WI38 (cell line): Measurements from ENCODE around the gene LTB.
"Not testable (repeated sequence)": the region's sequence is repeated elsewhere in the genome, so short reads cannot be mapped to it uniquely, and the experiment has no call there.

Experiments used
- H3K4me3 ChIP-seq: 2 replicates; pipeline ENCODE4 v1.5.1; 2011; ENCODE audit warnings: low read depth, mild to moderate bottlenecking, control low read depth, low read length
- TF ChIP-seq, protein P1 (sequence below): IDR thresholded peaks from 2 replicates; pipeline ENCODE4 v1.5.1; 2012; ENCODE audit warnings: low read depth, mild to moderate bottlenecking, control low read depth, low read length

Gene LTB

GRCh38 chr6:31597006-31597405, 14.8 kb upstream of the LTB start:
- no peak overlapping the region for H3K4me3 ChIP-seq
- TF ChIP-seq, protein P1, sequence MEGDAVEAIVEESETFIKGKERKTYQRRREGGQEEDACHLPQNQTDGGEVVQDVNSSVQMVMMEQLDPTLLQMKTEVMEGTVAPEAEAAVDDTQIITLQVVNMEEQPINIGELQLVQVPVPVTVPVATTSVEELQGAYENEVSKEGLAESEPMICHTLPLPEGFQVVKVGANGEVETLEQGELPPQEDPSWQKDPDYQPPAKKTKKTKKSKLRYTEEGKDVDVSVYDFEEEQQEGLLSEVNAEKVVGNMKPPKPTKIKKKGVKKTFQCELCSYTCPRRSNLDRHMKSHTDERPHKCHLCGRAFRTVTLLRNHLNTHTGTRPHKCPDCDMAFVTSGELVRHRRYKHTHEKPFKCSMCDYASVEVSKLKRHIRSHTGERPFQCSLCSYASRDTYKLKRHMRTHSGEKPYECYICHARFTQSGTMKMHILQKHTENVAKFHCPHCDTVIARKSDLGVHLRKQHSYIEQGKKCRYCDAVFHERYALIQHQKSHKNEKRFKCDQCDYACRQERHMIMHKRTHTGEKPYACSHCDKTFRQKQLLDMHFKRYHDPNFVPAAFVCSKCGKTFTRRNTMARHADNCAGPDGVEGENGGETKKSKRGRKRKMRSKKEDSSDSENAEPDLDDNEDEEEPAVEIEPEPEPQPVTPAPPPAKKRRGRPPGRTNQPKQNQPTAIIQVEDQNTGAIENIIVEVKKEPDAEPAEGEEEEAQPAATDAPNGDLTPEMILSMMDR: 0 out of 2 replicates have a peak, but pooled peaks have one; percentile 6

- no peak overlapping the region for H3K4me3 ChIP-seq
- TF ChIP-seq, protein P1: no peak
Observed at GRCh38 chr6:31592396-31592771, 10.2 kb upstream of the LTB start.

- H3K4me3 ChIP-seq: not testable (repeated sequence)
Observed at GRCh38 chr6:31590691-31591090, 8.5 kb upstream of the LTB start.

- H3K4me3 ChIP-seq: no peak overlapping the region
- TF ChIP-seq, protein P1: no peak
Observed at GRCh38 chr6:31588871-31589650, 6.8 kb upstream of the LTB start.

DNA sequence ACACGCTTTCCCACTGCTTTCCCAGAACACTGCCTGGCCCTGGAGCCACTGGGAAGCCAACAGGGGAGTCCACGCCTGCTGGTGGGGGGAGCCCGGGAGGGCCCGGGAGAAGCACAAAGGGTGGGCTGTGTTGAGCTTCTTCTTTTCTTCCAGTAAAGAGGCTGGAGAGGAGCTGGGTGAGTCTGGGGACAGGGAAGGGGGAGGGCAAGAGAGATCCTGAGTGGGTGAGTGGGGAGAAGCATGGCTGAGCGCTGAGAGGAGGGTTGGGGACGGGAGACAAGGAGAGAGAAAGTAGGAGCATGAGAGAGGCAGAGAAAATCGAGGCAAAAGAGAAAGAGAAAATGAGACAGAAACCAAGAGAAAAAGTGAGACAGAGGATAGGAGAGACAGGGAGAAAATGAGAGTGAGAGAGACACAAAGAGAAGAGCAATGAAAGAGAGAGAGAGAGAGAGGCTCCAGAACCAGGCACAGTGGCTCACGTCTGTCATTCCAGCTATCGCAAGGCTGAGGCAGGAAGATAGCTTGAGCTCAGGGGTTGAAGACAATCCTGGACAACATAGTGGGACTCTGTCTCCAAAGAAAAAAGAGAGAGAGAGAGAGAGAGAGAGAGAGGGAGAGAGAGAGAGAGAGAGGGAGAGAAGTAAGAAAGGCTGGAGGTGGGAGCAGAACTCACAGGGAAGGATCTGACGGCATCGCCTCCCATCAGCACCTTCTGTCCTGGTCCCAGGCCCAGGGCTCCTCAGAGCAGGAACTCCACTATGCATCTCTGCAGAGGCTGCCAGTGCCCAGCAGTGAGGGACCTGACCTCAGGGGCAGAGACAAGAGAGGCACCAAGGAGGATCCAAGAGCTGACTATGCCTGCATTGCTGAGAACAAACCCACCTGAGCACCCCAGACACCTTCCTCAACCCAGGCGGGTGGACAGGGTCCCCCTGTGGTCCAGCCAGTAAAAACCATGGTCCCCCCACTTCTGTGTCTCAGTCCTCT, 5.9 kb upstream of the LTB start:
- TF ChIP-seq, protein P1: no peak
- H3K4me3 ChIP-seq: no peak overlapping the region

DNA sequence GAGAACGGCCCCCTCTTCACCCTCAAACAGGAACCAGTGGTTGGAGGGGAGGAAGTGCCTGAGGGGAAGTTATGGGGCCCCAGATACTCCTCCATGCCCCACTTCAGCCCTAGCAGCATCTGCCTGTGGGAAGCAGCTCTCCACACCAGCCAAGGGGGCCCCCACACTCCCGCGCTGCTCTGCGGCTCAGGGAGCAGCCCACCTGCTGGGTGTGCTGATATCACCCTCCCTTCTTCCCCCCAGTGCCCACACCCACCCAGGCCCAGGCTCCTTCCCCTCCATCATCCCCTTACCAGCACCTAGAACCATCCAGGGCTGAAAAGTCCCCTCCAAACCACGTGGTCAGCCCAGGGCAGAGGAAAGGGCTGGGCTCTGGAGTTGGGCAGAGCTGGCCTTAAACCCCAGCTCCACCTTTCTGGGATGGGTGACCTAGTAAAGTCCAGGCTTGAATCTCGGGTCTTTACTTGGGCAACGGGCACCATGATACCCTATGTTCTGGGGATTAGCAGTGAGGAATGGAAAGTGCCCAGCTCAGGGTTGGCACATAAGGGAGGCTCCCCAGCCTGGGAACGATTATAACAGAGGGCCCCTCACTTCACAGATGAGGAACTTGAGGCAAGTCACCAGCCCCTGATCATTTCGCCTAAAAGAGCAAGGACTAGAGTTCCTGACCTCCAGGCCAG, 4.5 kb upstream of the LTB start:
- no peak overlapping the region for H3K4me3 ChIP-seq
- TF ChIP-seq, protein P1: no peak

- no peak within 1 kb of the TSS for H3K4me3 ChIP-seq
- TF ChIP-seq, protein P1: no peak
Observed at GRCh38 chr6:31586008-31586407, 3.8 kb upstream of the LTB start, which contains the start of gene LST1. LST1 (plus strand) TSS chr6:31586277; CDS start chr6:31587300, 1,023 bp downstream.
